Memory B cell (primary cell): ENCODE measurements around the gene BBLN.
"Not testable (repeated sequence)": the region's sequence is repeated elsewhere in the genome, so short reads cannot be mapped to it uniquely, and the experiment has no call there.

Source experiments
- ATAC-seq: fragments of 150-1000 bp; cut with Tn5 transposase; 2 replicates; pipeline ENCODE4 v1.10.0; 2021; ENCODE audit warnings: low read depth, mild to moderate bottlenecking, moderate library complexity
- DNase-seq, 2 donors: peaks; one replicate each; pipeline ENCODE4 v3.0.0; 2022; ENCODE audit warnings: low spot score in 2 of 2
- H3K27ac Mint-ChIP-seq: one replicate; pipeline ENCODE4 v1.8.0; 2022; ENCODE audit warnings: mild to moderate bottlenecking, moderate library complexity, mixed read lengths
- H3K27me3 Mint-ChIP-seq: one replicate; pipeline ENCODE4 v1.8.0; 2022; ENCODE audit warnings: mixed read lengths
- H3K36me3 Mint-ChIP-seq: one replicate; pipeline ENCODE4 v1.8.0; 2022; ENCODE audit warnings: mild to moderate bottlenecking, mixed read lengths
- H3K4me1 Mint-ChIP-seq: one replicate; pipeline ENCODE4 v1.8.0; 2022; ENCODE audit warnings: mixed read lengths
- H3K4me3 Mint-ChIP-seq: one replicate; pipeline ENCODE4 v1.8.0; 2022; ENCODE audit warnings: mild to moderate bottlenecking, moderate library complexity, mixed read lengths
- H3K9me3 Mint-ChIP-seq: one replicate; pipeline ENCODE4 v1.8.0; 2022; ENCODE audit warnings: mixed read lengths

BBLN gene

DNA sequence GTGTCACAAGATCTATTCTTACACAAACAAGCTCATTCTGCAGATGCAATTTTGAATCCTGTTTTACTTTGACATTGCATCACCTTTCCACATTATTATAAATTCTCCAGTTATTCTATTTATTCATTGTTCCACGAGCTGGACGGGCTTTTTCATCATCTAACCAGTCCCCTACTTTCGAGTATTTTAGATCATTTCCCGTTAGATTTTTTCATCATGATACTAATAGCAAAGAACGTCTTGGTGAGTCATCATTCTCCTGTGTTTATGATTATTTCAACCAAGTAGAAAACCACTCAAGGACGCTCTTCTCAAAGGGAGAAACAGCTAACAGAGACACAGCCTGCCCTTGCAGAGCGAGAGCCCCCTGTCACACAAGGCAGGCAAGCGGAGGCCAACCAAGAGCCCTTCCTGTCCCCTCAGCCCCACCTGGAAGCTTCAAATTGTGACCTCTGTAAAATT, 15.1 kb downstream of the BBLN start:
- no peaks in the 10 kb centered on the region for H3K4me1 Mint-ChIP-seq
- H3K27me3 Mint-ChIP-seq, result no peaks in the 10 kb centered on the region
- DNase-seq, result no peak
- no peaks in the 10 kb centered on the region for H3K9me3 Mint-ChIP-seq
- no peak overlapping the region for H3K27ac Mint-ChIP-seq
- ATAC-seq, result no peak
- H3K36me3 Mint-ChIP-seq, result peaks cover 9% of the 10 kb centered on the region
- no peak overlapping the region for H3K4me3 Mint-ChIP-seq

DNA sequence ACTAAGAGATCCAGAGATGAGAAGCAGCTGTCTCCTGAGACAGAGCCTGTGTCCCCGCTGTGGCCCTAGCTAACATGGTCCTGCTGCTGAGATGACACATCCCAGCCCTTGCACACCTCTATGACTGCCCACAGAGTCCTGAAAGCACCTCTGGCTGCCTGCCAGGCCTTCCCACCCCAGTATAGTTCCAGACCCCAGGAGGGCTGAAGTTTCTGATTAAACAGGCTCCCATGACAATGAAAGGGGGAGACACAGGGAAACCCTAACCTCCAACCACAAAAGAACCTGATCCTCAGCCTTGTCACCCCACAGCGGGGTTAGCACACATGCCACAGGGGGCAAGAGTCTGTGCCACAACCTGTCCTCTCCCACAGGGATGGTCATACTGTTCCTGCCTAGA, 15.7 kb downstream of the BBLN start:
- Mint-ChIP-seq H3K9me3 (no peaks in the 10 kb centered on the region), H3K27ac (no peak overlapping the region), H3K4me1 (no peaks in the 10 kb centered on the region), H3K36me3 (peaks cover 14% of the 10 kb centered on the region), H3K4me3 (no peak overlapping the region), H3K27me3 (no peaks in the 10 kb centered on the region)
- ATAC-seq (no peak), DNase-seq (no peak)

DNA sequence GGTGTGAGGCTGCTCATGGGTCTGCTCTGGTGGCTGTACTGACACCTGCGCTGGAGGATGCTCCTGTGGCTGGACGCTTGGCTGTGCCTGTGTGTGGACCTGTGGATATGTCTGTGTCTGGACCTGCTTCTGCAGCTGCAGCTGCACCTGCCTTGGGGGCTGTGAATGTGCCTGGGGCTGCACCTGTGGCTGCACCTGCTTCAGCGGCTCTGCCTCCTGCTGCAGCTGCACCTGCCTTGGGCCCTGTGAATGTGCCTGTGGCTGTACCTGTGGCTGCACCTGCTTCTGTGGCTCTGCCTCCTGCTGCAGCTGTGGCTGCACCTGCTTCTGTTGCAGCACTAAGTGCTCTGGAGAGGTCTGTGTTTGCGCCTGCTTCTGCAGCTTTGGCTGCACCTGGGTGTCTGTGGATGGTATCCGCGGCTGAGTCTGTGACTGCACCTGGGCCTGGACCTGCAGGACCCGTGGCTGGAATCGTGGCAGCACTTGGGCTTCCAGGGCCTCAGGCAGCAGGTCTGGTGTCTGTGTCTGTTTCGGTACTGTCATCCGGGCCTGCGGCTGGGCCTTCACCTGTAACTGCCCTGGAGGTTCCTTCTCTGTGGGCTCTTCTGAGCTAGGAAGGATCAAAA, 18.9 kb downstream of the BBLN start:
- DNase-seq (no peak), ATAC-seq (no peak)
- peaks cover 23% of the 10 kb centered on the region for H3K36me3 Mint-ChIP-seq
- no peaks in the 10 kb centered on the region for H3K27me3 Mint-ChIP-seq
- H3K4me3 Mint-ChIP-seq, result no peak overlapping the region
- no peaks in the 10 kb centered on the region for H3K9me3 Mint-ChIP-seq
- H3K4me1 Mint-ChIP-seq, result no peaks in the 10 kb centered on the region
- no peak overlapping the region for H3K27ac Mint-ChIP-seq

DNA sequence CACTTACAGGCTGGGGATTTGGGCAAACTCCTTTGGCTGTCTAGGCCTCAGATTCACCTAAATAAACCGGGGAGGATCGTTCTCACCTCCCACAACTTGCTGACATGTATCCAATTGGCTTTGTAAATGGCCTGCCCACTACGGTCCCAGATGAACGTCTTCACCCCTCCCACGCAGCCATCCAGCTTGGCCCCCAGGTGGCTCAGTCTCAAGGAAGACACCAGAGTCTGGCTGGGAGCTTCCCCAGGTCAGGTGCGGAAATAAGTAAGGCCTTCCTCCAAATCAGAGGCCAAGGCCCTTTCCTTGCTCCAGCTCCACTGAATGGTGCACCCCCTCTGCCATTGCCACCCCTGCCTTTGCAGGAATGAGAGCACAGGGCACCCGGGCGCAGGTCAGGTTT, 19.9 kb downstream of the BBLN start:
- Mint-ChIP-seq H3K9me3 (no peaks in the 10 kb centered on the region), H3K27ac (no peak overlapping the region), H3K4me3 (no peak overlapping the region), H3K36me3 (peaks cover 23% of the 10 kb centered on the region), H3K27me3 (no peaks in the 10 kb centered on the region), H3K4me1 (no peaks in the 10 kb centered on the region)
- ATAC-seq, result no peak
- DNase-seq, result no peak

GRCh38 chr9:128180447-128180846, 20.4 kb downstream of the BBLN start:
- H3K9me3 Mint-ChIP-seq, result no peaks in the 10 kb centered on the region
- no peaks in the 10 kb centered on the region for H3K4me1 Mint-ChIP-seq
- H3K4me3 Mint-ChIP-seq, result no peak overlapping the region
- H3K27me3 Mint-ChIP-seq, result no peaks in the 10 kb centered on the region
- no peak for ATAC-seq
- peaks cover 23% of the 10 kb centered on the region for H3K36me3 Mint-ChIP-seq
- no peak overlapping the region for H3K27ac Mint-ChIP-seq
- no peak for DNase-seq

DNA sequence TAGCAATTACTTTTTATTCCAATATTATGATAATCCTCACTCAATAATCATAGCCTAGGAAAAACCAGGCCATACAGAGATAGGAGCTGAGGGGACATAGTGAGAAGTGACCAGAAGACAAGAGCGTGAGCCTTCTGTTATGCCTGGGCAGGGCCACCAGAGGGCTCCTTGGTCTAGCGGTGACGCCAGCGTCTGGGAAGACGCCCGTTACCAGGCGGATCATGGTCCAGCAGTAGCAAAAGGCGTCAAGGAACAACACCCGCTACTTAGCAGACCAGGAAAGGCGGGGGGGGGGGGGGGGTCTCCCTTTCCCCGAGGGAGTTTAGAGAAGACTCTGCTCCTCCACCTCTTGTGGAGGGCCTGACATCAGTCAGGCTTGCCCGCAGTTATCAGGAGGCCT, 21.4 kb downstream of the BBLN start:
- H3K4me3 Mint-ChIP-seq, H3K4me1 Mint-ChIP-seq, ATAC-seq, DNase-seq, H3K9me3 Mint-ChIP-seq, H3K27ac Mint-ChIP-seq, H3K27me3 Mint-ChIP-seq: not testable (repeated sequence)
- peaks cover 27% of the 10 kb centered on the region for H3K36me3 Mint-ChIP-seq

DNA sequence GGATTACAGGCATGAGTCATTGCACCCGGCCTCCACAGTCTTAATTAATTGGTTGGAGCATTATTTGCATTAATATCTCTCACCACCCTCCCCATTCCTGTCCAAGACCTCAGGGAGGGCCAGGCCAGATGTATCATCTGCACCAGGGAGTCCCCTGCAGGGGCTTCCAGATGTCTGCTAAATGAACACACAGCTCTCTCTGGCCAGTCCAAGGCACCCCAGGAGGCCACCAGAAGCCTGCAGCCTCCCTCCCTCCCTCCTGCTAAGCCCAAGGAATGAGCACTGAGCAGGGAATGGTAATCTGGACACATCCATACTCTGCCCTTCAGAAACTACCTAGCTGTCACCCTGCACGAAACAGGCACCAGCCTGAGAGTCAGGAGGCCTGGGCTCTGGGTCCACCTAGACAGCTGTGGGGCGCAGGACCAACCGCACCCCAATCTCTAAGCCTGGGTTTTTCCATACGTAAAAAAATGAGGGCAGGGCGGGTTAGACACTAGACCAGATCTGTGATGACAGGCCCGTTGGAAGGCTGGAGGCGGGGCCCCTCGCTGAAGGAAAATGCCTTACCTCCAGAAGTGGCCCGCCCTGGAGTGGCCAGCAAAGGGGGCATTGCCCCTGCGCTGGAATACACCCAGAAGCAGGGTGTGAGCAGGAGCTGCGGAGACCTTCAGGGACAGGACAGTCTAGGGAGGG, 23.0 kb downstream of the BBLN start:
- peaks cover 7% of the 10 kb centered on the region for H3K4me1 Mint-ChIP-seq
- no peak overlapping the region for H3K27ac Mint-ChIP-seq
- no peaks in the 10 kb centered on the region for H3K9me3 Mint-ChIP-seq
- no peak for ATAC-seq
- H3K36me3 Mint-ChIP-seq, result peaks cover 29% of the 10 kb centered on the region
- no peaks in the 10 kb centered on the region for H3K27me3 Mint-ChIP-seq
- no peak for DNase-seq
- no peak overlapping the region for H3K4me3 Mint-ChIP-seq

- Mint-ChIP-seq H3K27me3 (no peaks in the 10 kb centered on the region), H3K9me3 (no peaks in the 10 kb centered on the region), H3K4me1 (peaks cover 17% of the 10 kb centered on the region), H3K27ac (no peak overlapping the region), H3K4me3 (no peak overlapping the region), H3K36me3 (peaks cover 21% of the 10 kb centered on the region)
- ATAC-seq, result no peak
- no peak for DNase-seq
Measured at GRCh38 chr9:128185979-128186965, 26.2 kb downstream of the BBLN start.

DNA sequence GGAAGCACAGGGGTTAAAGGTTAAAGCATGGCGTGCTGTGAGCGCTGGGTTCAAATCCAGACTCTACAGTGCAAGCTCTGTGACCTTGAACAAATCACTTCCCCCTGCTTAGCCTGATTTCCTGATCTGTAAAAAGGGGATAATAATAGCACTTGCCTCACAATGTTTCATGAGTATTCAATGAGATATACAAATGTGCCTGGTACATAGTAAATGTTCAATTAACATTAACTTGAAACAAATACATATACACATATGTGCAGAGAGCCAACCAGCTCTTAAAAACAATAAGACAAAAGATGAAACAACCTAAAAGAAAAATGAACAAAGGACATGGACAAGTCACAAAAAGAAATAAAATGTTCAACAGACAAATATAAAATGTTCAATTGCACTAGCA, 27.3 kb downstream of the BBLN start:
- Mint-ChIP-seq H3K27ac (no peak overlapping the region), H3K9me3 (no peaks in the 10 kb centered on the region), H3K4me3 (no peak overlapping the region), H3K36me3 (peaks cover 19% of the 10 kb centered on the region), H3K27me3 (no peaks in the 10 kb centered on the region), H3K4me1 (peaks cover 17% of the 10 kb centered on the region)
- DNase-seq, result no peak
- no peak for ATAC-seq

- no peak overlapping the region for H3K27ac Mint-ChIP-seq
- H3K36me3 Mint-ChIP-seq, result peaks cover 14% of the 10 kb centered on the region
- DNase-seq, result no peak
- H3K9me3 Mint-ChIP-seq, result no peaks in the 10 kb centered on the region
- H3K4me1 Mint-ChIP-seq, result peaks cover 23% of the 10 kb centered on the region
- H3K27me3 Mint-ChIP-seq, result no peaks in the 10 kb centered on the region
- no peak overlapping the region for H3K4me3 Mint-ChIP-seq
- ATAC-seq, result no peak
Measured at GRCh38 chr9:128188209-128188608, 28.1 kb downstream of the BBLN start.

GRCh38 chr9:128190013-128190412, 29.9 kb downstream of the BBLN start:
- peaks cover 23% of the 10 kb centered on the region for H3K4me1 Mint-ChIP-seq
- peaks cover 13% of the 10 kb centered on the region for H3K36me3 Mint-ChIP-seq
- DNase-seq (no peak), ATAC-seq (no peak)
- H3K27me3 Mint-ChIP-seq, result no peaks in the 10 kb centered on the region
- H3K4me3 Mint-ChIP-seq, result peak overlapping the region; percentile 81
- H3K27ac Mint-ChIP-seq, result peak overlapping the region; percentile 75
- H3K9me3 Mint-ChIP-seq, result no peaks in the 10 kb centered on the region

- H3K36me3 Mint-ChIP-seq, result peaks cover 13% of the 10 kb centered on the region
- no peaks in the 10 kb centered on the region for H3K9me3 Mint-ChIP-seq
- peak overlapping the region; percentile 94 for H3K27ac Mint-ChIP-seq
- H3K4me3 Mint-ChIP-seq, result peak overlapping the region; percentile 95
- H3K27me3 Mint-ChIP-seq, result no peaks in the 10 kb centered on the region
- ATAC-seq, result peak; percentile 31
- H3K4me1 Mint-ChIP-seq, result peaks cover 23% of the 10 kb centered on the region
- DNase-seq, result no peak
Measured at GRCh38 chr9:128190516-128191405, 30.7 kb downstream of the BBLN start.

DNA sequence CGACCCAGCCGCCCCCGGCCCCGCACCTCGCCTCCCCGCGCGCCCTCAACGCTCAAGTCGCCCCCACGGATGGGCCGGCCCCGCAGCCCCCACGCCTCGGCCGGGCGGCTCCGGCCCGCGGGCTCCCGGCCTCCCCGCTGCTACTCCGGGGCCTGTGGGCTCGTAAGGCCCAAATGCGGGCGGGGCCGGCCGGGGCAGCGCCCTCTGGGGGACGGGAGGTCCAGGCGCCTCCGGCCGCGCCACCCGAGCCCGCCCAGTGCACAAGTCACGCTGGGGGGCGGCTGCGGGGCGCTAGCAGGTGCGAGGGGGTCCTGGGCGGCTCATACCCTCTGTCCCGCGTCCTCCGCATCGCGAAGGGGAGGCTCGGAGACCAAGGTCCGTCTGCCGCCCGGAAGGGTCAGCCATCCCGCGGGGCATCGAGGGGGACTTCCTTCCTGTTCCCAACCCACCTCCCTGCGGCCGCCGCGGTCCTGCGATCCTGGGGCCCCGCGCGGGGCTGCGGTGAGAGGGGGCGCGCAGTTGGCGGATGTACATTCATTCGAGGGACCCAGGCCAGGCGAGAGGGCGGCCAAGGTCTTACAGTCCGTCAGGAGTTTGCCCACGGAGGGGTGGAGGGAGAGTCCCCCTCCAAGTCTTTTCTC, 31.5 kb downstream of the BBLN start, which contains the start of gene CIZ1:
CIZ1 (minus strand) TSS at position 167 of the 641 bp plus-strand sequence. CDS start 715 bp downstream, outside the sequence.
- ATAC-seq, result peak; percentile 81
- H3K4me1 Mint-ChIP-seq, result peaks cover 19% of the 10 kb centered on the region
- peak within 1 kb of the TSS; percentile 94 for H3K27ac Mint-ChIP-seq
- peak within 1 kb of the TSS; percentile 95 for H3K4me3 Mint-ChIP-seq
- no peaks in the 10 kb centered on the region for H3K9me3 Mint-ChIP-seq
- peak; percentile 73 to 79 for DNase-seq
- H3K36me3 Mint-ChIP-seq, result peaks cover 8% of the 10 kb centered on the region
- H3K27me3 Mint-ChIP-seq, result no peaks in the 10 kb centered on the region
